GM19455 (cell line): Measurements from ENCODE around the gene ALG1L2.
"Not testable (repeated sequence)": the region's sequence is repeated elsewhere in the genome, so short reads cannot be mapped to it uniquely, and the experiment has no call there.

Experiments
- ATAC-seq: cut with Tn5 transposase; IDR thresholded peaks from one replicate; pipeline ENCODE4 v1.9.1; 2021; ENCODE audit not compliant: unreplicated experiment

ALG1L2 gene

GRCh38 chr3:130081351-130081881 is at the start of gene ALG1L2:
TSS of gene ALG1L2 (plus strand) at chr3:130081831. CDS start at chr3:130082017, 186 bp downstream.
- ATAC-seq: no peak

- ATAC-seq: not testable (repeated sequence)
Measured at GRCh38 chr3:130037126-130037815, 44.4 kb upstream of the ALG1L2 start.

GRCh38 chr3:130042736-130043135 is 38.9 kb upstream of the ALG1L2 start:
- not testable (repeated sequence) for ATAC-seq

DNA sequence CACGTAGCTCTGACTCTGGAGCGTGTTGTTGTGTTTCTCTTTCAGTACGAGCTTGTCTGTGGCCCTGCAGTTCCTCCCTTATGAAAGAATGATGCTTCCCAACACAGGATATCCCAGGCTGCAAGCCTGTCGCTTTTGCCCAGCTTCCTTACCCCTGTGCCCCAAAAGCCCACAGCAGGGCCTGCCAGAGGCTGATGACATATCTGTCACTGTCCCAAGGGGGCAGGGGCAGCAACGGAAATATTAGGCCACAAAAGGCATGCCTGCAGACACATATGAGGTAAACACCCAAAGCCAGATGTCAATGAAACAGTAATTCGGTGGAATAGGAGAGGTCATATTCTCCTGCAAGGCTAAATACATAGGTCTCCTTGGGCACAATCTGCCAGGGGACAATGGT is 38.0 kb upstream of the ALG1L2 start:
- ATAC-seq: not testable (repeated sequence)

DNA sequence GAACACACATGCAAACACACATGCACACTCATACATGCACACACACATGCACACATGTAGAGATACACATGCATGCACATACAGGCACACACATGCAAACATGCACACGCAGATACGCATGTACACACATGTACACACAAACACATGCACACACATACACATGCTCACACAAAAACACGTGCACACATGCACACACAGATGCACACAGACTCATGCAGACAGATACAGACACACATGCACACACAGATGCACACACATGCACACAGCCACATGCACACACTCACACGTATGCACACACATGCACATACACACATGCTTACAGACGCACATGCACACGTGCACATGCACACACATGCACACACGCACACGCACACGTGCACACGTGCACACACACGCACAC is 37.3 kb upstream of the ALG1L2 start:
- no peak for ATAC-seq

DNA sequence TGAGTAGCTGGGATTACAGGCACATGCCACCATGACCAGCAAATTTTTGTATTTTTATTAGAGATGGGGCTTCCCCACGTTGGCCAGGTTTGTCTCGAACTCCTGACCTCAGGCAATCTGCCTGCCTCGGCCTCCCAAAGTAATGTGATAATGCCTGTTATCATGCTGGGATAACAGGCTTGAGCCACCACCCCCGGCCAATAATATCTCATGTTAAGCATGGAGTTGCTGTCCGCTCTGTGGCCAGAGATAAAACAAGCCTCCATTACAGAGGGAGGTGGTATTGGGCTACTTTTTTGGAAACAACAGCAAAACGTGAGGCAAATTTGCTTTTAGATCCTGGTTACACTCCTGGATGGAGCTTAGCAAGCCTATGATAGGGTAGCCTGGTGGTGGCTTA is 32.9 kb upstream of the ALG1L2 start:
- ATAC-seq: no peak

GRCh38 chr3:130052366-130052765 is 29.3 kb upstream of the ALG1L2 start:
- ATAC-seq: not testable (repeated sequence)

- ATAC-seq: not testable (repeated sequence)
Measured at GRCh38 chr3:130052965-130053364, 28.7 kb upstream of the ALG1L2 start.

DNA sequence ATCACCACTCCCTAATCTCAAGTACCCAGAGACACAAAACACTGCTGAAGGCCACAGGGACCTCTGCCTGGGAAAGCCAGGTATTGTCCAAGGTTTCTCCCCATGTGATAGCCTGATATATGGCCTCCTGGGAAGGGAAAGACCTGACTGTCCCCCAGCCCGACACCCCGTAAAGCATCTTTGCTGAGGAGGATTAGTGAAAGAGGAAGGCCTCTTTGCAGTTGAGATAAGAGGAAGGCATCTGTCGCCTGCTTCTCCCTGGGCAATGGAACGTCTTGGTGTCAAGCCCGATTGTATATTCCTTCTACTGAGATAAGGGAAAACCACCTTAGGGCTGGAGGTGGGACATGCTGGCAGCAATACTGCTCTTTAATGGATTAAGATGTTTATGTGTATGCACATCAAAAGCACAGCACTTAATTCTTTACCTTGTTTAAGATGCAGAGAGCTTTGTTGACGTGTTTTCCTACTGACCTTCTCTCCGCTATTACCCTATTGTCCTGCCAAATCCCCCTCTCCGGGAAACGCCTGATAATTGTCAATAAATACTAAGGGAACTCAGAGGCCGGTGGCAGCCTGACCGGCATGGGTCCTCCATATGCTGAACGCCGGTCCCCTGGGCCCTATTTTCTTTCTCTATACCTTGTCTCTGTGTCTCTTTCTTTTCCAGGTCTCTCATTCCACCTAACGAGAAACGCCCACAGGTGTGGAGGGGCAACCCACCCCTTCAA is 23.9 kb upstream of the ALG1L2 start:
- ATAC-seq: not testable (repeated sequence)

DNA sequence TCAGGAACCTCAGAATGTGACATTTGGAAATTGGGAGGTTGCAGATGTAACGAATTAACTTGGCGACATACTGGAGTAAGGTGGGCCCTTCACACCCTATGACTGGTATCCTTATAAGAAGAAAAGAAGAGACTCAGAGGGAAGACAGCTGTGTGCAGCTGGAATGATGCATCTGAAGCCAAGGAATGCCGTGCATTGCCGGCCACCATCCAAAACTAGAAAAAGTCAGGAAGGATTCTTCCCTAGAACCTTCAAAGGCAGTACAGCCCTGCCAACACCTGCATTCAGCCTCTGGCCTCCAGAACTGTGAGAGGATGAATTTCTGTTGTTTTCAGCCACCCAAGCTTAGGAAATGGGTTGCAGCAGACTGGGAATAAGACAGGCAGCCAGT is 23.4 kb upstream of the ALG1L2 start:
- not testable (repeated sequence) for ATAC-seq

DNA sequence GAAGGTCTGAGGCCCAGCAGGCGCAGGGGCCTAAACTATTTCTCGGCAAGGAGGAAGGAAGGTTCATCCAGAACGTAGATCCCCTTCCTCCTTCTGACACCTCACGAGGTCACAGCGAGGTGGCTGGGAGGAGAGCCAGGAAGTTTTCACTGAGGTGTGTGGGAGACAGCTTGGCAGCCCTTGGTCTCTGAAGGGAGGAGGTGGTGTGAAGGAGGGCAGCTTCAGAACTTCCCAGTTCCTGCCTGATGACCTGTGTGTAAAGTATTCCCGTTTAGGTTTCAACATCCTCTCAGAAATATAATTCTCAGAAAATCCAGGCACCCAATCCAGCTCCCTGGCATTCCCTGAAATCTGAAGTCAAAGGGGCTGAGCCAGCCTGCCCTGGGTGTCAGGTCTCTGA is 22.9 kb upstream of the ALG1L2 start:
- ATAC-seq: not testable (repeated sequence)

- ATAC-seq: not testable (repeated sequence)
Measured at GRCh38 chr3:130059162-130059561, 22.5 kb upstream of the ALG1L2 start.

DNA sequence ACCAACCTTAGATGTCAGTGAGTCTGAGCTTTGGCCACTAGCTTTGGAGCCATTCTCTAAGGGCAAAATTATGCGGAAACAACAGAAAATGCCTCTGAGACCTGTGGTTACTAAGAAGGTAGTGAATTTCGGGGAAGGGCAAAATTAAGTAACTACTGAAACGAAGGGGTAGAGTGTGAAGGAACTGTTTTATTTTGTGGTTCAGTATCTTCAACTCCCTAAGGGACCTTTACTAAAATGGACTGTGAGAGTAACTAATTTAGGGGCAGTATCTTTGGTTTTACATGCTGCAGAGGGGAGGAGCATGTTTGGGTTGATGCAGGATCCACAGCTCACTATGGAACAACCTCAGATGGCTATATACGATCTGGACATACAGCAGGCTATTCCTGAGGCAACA is 8.0 kb upstream of the ALG1L2 start:
- no peak for ATAC-seq

GRCh38 chr3:130077636-130078035 is 4.0 kb upstream of the ALG1L2 start:
- ATAC-seq: no peak

GRCh38 chr3:130083363-130084090 is 1.9 kb downstream of the ALG1L2 start:
- not testable (repeated sequence) for ATAC-seq

DNA sequence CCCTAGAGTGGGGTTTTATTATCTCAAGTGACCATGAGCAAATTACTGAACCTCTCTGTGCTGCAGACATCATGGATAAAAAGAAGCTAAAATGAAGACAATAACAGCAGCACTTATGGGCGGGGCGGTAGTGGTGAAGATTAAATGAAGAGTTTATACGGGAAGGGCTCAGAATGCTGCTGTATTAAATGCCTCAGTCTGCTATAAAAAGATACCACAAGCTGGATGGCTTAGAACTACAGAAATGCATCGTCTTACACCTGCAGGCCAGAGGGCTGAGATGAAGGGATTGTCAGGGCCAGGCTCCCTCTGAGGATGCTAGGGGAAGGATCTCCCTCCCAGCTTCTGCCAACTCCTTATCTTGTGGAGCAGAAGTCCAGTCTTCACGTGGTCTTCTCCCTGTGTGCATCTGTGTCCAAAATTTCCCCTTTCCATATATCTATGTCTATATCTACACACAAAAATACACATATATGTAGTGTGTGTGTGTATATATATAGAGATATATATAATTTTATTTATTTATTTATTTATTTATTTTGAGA is 2.9 kb downstream of the ALG1L2 start:
- ATAC-seq: no peak

GRCh38 chr3:130085881-130086280 is 4.2 kb downstream of the ALG1L2 start:
- ATAC-seq: no peak

DNA sequence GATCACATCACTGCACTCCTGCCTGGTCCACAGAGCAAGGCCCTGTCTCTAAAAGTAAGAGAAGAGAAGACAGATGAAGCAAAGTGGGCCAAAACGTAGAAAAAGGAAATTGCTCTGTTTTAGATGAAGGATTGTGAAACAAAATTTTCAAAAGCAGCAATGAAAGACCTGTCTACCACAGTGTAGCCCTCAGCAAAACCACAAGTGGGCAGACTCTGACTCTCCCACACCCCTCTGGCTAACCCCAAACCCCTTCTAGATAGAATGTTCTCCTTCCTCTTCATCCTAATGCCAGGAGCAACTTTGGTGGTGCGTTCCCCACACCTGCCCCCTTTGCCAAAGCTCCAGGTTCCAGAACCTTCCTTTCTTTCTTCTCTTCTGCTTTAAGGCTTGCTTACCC is 5.0 kb downstream of the ALG1L2 start:
- not testable (repeated sequence) for ATAC-seq

DNA sequence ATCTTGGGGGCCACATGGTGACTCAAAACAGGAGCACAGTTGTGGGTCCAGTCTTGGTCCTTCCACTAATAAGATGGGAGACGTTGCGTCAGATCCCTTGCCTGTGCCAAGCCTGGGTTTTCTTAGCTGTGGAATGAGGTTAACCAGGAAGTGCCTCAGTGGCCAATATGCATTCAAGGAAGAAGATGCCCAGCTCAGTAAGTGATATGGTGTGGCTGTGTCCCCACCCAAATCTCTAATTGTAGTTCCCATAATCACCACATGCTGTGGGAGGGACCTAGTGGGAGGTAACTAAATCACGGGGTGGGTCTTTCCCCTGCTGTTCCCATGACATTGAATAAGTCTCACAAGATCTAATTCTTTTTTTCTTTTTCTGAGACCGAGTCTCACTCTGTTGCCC is 6.4 kb downstream of the ALG1L2 start:
- ATAC-seq: no peak

GRCh38 chr3:130090681-130091080 is 9.1 kb downstream of the ALG1L2 start:
- ATAC-seq: not testable (repeated sequence)

DNA sequence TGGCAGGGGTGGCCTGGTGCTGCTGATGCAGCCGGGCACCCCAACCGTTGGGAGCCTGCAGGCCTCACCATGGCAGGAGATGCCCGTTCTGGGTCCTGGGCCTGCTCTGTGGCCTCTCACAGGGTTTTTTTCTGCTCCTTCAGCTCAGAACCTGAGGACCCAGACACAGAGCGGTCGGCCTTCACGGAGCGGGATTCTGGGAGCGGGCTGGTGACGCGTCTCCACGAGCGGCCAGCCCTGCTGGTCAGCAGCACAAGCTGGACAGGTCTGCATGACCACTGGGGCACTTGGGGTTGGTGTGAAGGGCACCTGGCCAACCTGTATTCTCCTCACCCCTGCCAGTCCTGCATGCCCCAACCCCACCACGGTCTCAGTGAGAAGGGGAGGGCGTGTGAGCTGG is 10.3 kb downstream of the ALG1L2 start:
- ATAC-seq: no peak
